Ascending aorta (tissue), 2 donors: ENCODE results near the gene TSSK2. TPM values are rescaled to one million over a fixed set of nuclear protein-coding genes. Genes with fewer than 3 reads are reported as not detected.

Source experiments
- DNase-seq, 2 donors: peaks; one replicate each; pipeline ENCODE4 v3.0.0-alpha.2; 2019; ENCODE audit warnings: low spot score in 2 of 2
- H3K27ac ChIP-seq, 2 donors: fragments of 200-600 bp; sonication (generic); one replicate each; pipeline ENCODE4 v1.5.1; 2016 to 2017; ENCODE audit warnings: mild to moderate bottlenecking in 1 of 2
- H3K27me3 ChIP-seq: fragments of 200-600 bp; sonication (generic); one replicate; pipeline ENCODE4 v1.5.1; 2017
- H3K36me3 ChIP-seq, 2 donors: fragments of 200-600 bp; sonication (generic); one replicate each; pipeline ENCODE4 v1.5.1; 2016
- H3K4me1 ChIP-seq, 2 donors: fragments of 200-600 bp; sonication (generic); one replicate each; pipeline ENCODE4 v1.5.1; 2016 to 2017; ENCODE audit warnings: mild to moderate bottlenecking in 1 of 2
- H3K4me3 ChIP-seq, 2 donors: fragments of 200-600 bp; sonication (generic); one replicate each; pipeline ENCODE4 v1.5.1; 2016 to 2017; ENCODE audit warnings: mild to moderate bottlenecking in 1 of 2
- H3K9me3 ChIP-seq, 2 donors: fragments of 200-600 bp; sonication (generic); one replicate each; pipeline ENCODE4 v1.5.1; 2016
- CTCF ChIP-seq, 3 experiments: fragments of 200-600 bp in 2 of 3; fragments of 450-650 bp in 1 of 3; sonication (generic) in 2 of 3; IDR thresholded peaks; one replicate each; pipeline ENCODE4 v1.5.1; 2016 to 2019; ENCODE audit warnings: antibody characterized with exemption in 3 of 3, mild to moderate bottlenecking in 1 of 3, moderate library complexity in 1 of 3
- intact Hi-C: fragments of 100-400 bp; cut with DNase I; formaldehyde crosslinking; loops from one replicate; pipeline ENCODE4 v1.15.1; 2023
- total RNA-seq: library from RNA; depleted of rRNA; stranded (reverse); fragments of >200 nt; gene quantifications from one replicate; pipeline ENCODE4 v1.1.0, GENCODE V29; 2016

Gene TSSK2
- total RNA-seq, 1 donor from 2014 or later = not detected

- intact Hi-C loops = loop anchor here (5.0 kb wide), 1 partner anchor 542 kb away; no protein-coding TSS in a partner anchor
- Histone ChIP-seq H3K9me3 (no peaks in the 10 kb centered on the region), H3K27ac (peak overlapping the region in 1 of 2 donors; percentile 62), H3K4me3 (no peak overlapping the region), H3K4me1 (peaks cover 10 to 49% of the 10 kb centered on the region in 2 donors), H3K36me3 (peaks cover 0 to 4% of the 10 kb centered on the region in 2 donors), H3K27me3 (no peaks in the 10 kb centered on the region)
- DNase-seq = no peak
- no peak for TF ChIP-seq CTCF (IDR thresholded peaks at IDR 0.05)
Measured at GRCh38 chr22:19175602-19176174, 44.6 kb downstream of the TSSK2 start.

- intact Hi-C loops = loop anchor here (5.0 kb wide), 1 partner anchor 541 kb away; no protein-coding TSS in a partner anchor
- no peak overlapping the region for H3K27ac ChIP-seq
- no peak for DNase-seq
- no peak overlapping the region for H3K4me3 ChIP-seq
- H3K4me1 ChIP-seq = peaks cover 6 to 46% of the 10 kb centered on the region in 2 donors
- peaks cover 0 to 4% of the 10 kb centered on the region in 2 donors for H3K36me3 ChIP-seq
- H3K27me3 ChIP-seq = no peaks in the 10 kb centered on the region
- no peaks in the 10 kb centered on the region for H3K9me3 ChIP-seq
- TF ChIP-seq CTCF (IDR thresholded peaks at IDR 0.05) = no peak
Measured at GRCh38 chr22:19176175-19176643, 45.1 kb downstream of the TSSK2 start.

DNA sequence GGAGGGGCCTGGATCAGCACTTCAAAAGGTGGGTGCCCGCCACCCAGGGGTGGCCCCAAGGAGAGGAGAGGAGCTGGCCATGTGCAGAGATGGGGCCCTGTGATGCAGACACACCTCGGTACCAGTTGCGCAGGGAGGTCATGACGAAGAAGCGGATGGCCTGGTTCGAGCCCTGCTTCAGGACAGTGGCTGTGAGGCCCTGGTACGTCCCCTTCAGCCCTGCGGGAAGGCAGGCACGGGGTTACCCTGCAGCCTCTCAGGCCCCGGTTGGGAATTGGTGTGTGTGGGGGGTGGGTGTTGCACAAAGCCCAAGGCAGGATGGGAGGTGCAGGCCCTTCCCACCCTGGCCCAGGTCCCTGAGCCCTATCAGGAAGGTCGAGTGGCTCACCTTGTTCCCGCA is 45.6 kb downstream of the TSSK2 start:
- peaks cover 0 to 4% of the 10 kb centered on the region in 2 donors for H3K36me3 ChIP-seq
- no peaks in the 10 kb centered on the region for H3K27me3 ChIP-seq
- H3K27ac ChIP-seq = peak overlapping the region; percentile 92 to 93
- TF ChIP-seq CTCF (IDR thresholded peaks at IDR 0.05) = no peak
- H3K4me1 ChIP-seq = peaks cover 6 to 46% of the 10 kb centered on the region in 2 donors
- intact Hi-C loops = loop anchor here (5.0 kb wide), 1 partner anchor 541 kb away; no protein-coding TSS in a partner anchor
- no peaks in the 10 kb centered on the region for H3K9me3 ChIP-seq
- no peak for DNase-seq
- peak overlapping the region in 1 of 2 donors; percentile 96 for H3K4me3 ChIP-seq

DNA sequence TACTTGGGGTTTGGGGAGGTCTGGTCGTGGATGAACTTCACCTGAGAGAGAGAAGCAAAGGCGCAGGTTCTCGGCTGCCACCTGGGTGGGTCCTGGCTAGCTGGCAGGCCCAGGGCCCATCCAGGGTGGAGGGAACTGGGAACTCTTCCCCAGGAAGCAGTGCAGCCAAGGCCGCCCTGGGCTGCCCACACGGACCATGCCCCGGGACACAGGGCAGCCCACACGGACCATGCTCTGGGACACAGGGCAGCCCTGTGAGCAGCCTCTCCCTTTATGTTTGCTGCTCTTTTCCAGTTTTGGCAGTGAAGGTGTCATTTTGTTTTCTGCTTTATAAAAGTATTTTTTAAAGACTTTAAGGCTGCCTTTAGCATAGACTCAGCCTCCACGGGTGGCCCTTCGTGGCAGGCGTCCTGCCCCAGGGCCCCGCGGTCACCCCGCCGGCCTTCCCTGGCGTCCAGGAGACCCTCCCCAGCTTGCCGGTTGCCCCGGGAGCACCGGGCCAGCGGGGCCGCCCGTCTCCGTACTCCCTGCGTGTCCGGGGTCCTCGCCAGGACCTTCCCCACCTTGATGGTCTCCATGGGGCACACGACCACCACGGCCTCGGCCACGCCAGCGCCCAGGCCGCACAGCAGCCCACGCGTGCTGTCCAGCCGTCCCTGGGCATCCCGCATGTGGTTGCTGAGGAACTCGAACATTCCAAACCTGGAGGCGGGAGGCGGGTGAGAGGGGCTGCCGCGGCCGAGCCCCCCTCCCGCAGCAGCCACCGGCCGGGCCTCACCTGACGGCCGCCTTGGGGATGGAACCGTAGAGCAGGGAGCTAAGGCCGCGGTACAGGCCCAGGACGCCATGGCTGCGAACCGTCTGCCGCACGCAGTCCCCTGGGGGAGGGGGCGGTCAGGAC is 46.3 kb downstream of the TSSK2 start:
- H3K36me3 ChIP-seq = peaks cover 0 to 4% of the 10 kb centered on the region in 2 donors
- no peaks in the 10 kb centered on the region for H3K27me3 ChIP-seq
- peak overlapping the region; percentile 96 to 97 for H3K4me3 ChIP-seq
- no peak for TF ChIP-seq CTCF (IDR thresholded peaks at IDR 0.05)
- intact Hi-C loops = loop anchor here (1.0 to 5.0 kb wide), 5 partner anchors 33 to 540 kb away; partner anchors contain the start of genes CDC45, DGCR2, ESS2 and HIRA
- no peak for DNase-seq
- H3K9me3 ChIP-seq = no peaks in the 10 kb centered on the region
- H3K27ac ChIP-seq = peak overlapping the region; percentile 92 to 93
- peaks cover 6 to 42% of the 10 kb centered on the region in 2 donors for H3K4me1 ChIP-seq

- H3K9me3 ChIP-seq = no peaks in the 10 kb centered on the region
- H3K27ac ChIP-seq = peak overlapping the region; percentile 92 to 93
- peaks cover 6 to 36% of the 10 kb centered on the region in 2 donors for H3K4me1 ChIP-seq
- no peaks in the 10 kb centered on the region for H3K27me3 ChIP-seq
- intact Hi-C loops = loop anchor here (1.0 to 5.0 kb wide), 5 partner anchors 34 to 539 kb away; partner anchors contain the start of genes CDC45, DGCR2, ESS2 and HIRA
- DNase-seq = peak in 1 of 2 donors; percentile 75
- H3K4me3 ChIP-seq = peak overlapping the region; percentile 96 to 97
- peaks cover 0 to 4% of the 10 kb centered on the region in 2 donors for H3K36me3 ChIP-seq
- TF ChIP-seq CTCF (IDR thresholded peaks at IDR 0.05) = no peak
Measured at GRCh38 chr22:19178065-19178656, 47.1 kb downstream of the TSSK2 start.
